Stimulated activated CD8-positive, alpha-beta memory T cell treated with anti-CD3 and anti-CD28 coated beads, Interleukin-4, amount 100 ng/mL, for 1 hour (primary cell): Measurements from ENCODE around the gene JARID2.

Source experiments
- DNase-seq, 2 donors: peaks; one replicate each; pipeline ENCODE4 v3.0.0-alpha.2; 2020; ENCODE audit warnings: low read depth in 2 of 2, low spot score in 1 of 2

The JARID2 gene

GRCh38 chr6:15502446-15503345, 256.8 kb downstream of the JARID2 start:
- DNase-seq = no peak

GRCh38 chr6:15503346-15503680, 257.4 kb downstream of the JARID2 start:
- DNase-seq = no peak

GRCh38 chr6:15504040-15504495, 258.2 kb downstream of the JARID2 start:
- no peak for DNase-seq

- DNase-seq = no peak
Measured at GRCh38 chr6:15504581-15505350, 258.9 kb downstream of the JARID2 start.

GRCh38 chr6:15505463-15505918, 259.6 kb downstream of the JARID2 start:
- DNase-seq = no peak

- no peak for DNase-seq
Measured at GRCh38 chr6:15506066-15506465, 260.2 kb downstream of the JARID2 start.

GRCh38 chr6:15507221-15507620, 261.4 kb downstream of the JARID2 start:
- no peak for DNase-seq

- no peak for DNase-seq
Measured at GRCh38 chr6:15507746-15508145, 261.9 kb downstream of the JARID2 start.

GRCh38 chr6:15508441-15508871, 262.6 kb downstream of the JARID2 start:
- no peak for DNase-seq

- DNase-seq = no peak
Measured at GRCh38 chr6:15508931-15509330, 263.1 kb downstream of the JARID2 start.

GRCh38 chr6:15509335-15509933, 263.6 kb downstream of the JARID2 start:
- no peak for DNase-seq

- no peak for DNase-seq
Measured at GRCh38 chr6:15510121-15510520, 264.3 kb downstream of the JARID2 start.

GRCh38 chr6:15510536-15511247, 264.8 kb downstream of the JARID2 start:
- DNase-seq = no peak

GRCh38 chr6:15511248-15512125, 265.6 kb downstream of the JARID2 start:
- DNase-seq = no peak

- no peak for DNase-seq
Measured at GRCh38 chr6:15512126-15512525, 266.3 kb downstream of the JARID2 start.

- no peak for DNase-seq
Measured at GRCh38 chr6:15512721-15513120, 266.9 kb downstream of the JARID2 start.

GRCh38 chr6:15513131-15513771, 267.4 kb downstream of the JARID2 start:
- no peak for DNase-seq

- DNase-seq = no peak
Measured at GRCh38 chr6:15513801-15514711, 268.2 kb downstream of the JARID2 start.

GRCh38 chr6:15515226-15515625, 269.4 kb downstream of the JARID2 start:
- no peak for DNase-seq
